ENCODE measurements around the gene RSAD1. TPM values are rescaled to one million over a fixed set of nuclear protein-coding genes. Genes with fewer than 3 reads are reported as not detected.

The RSAD1 gene
- total RNA-seq, 2 donors from 2014 or later: 39.2 to 44.5 TPM

- 37 to 46% methylated on average over 3 of the region's 3 CpGs for WGBS, 2 donors
- TF ChIP-seq POLR2A (IDR thresholded peaks at IDR 0.05) (no peak), CTCF (IDR thresholded peaks at IDR 0.05) (no peak)
- Histone ChIP-seq H3K4me1 (no peaks in the 10 kb centered on the region), H3K9me3 (no peaks in the 10 kb centered on the region), H3K4me3 (no peak overlapping the region), H3K36me3 (replicated peaks in 1 of 2; ENCODE audit: insufficient read depth in 1 of 2, low read depth in 2 of 2) (no peaks in the 10 kb centered on the region), H3K27me3 (no peaks in the 10 kb centered on the region), H3K27ac (no peak overlapping the region)
- intact Hi-C loops (cut with DNase I): no loop called here
- ATAC-seq: no peak
- no peak for DNase-seq
These were observed 15.1 kb downstream of the RSAD1 start for GRCh38 chr17:50493744-50494143.

GRCh38 chr17:50495217-50495823 is 16.7 kb downstream of the RSAD1 start:
- intact Hi-C loops (cut with DNase I): no loop called here
- H3K27me3 ChIP-seq: no peaks in the 10 kb centered on the region
- no peak for DNase-seq
- 74 to 80% methylated on average over 7 to 8 of the region's 8 CpGs for WGBS, 2 donors
- no peaks in the 10 kb centered on the region for H3K9me3 ChIP-seq
- TF ChIP-seq POLR2A (IDR thresholded peaks at IDR 0.05): no peak
- no peak for TF ChIP-seq CTCF (IDR thresholded peaks at IDR 0.05)
- no peaks in the 10 kb centered on the region for H3K36me3 ChIP-seq (replicated peaks in 1 of 2; ENCODE audit: insufficient read depth in 1 of 2, low read depth in 2 of 2)
- ATAC-seq: no peak
- H3K27ac ChIP-seq: no peak overlapping the region
- no peak overlapping the region for H3K4me3 ChIP-seq
- no peaks in the 10 kb centered on the region for H3K4me1 ChIP-seq

GRCh38 chr17:50495918-50496317 is 17.3 kb downstream of the RSAD1 start:
- intact Hi-C loops (cut with DNase I): no loop called here
- Histone ChIP-seq H3K4me1 (no peaks in the 10 kb centered on the region), H3K27me3 (no peaks in the 10 kb centered on the region), H3K36me3 (replicated peaks in 1 of 2; ENCODE audit: insufficient read depth in 1 of 2, low read depth in 2 of 2) (no peaks in the 10 kb centered on the region), H3K27ac (no peak overlapping the region), H3K9me3 (no peaks in the 10 kb centered on the region), H3K4me3 (no peak overlapping the region)
- 97 to 98% methylated on average over 8 of the region's 8 CpGs for WGBS, 2 donors
- no peak for ATAC-seq
- TF ChIP-seq CTCF (IDR thresholded peaks at IDR 0.05) (no peak), POLR2A (IDR thresholded peaks at IDR 0.05) (no peak)
- DNase-seq: no peak

GRCh38 chr17:50498021-50498874 is 19.6 kb downstream of the RSAD1 start:
- Histone ChIP-seq H3K9me3 (no peaks in the 10 kb centered on the region), H3K27me3 (no peaks in the 10 kb centered on the region), H3K27ac (no peak overlapping the region), H3K4me1 (no peaks in the 10 kb centered on the region), H3K36me3 (replicated peaks in 1 of 2; ENCODE audit: insufficient read depth in 1 of 2, low read depth in 2 of 2) (no peaks in the 10 kb centered on the region), H3K4me3 (no peak overlapping the region)
- ATAC-seq (no peak), DNase-seq (no peak)
- TF ChIP-seq POLR2A (IDR thresholded peaks at IDR 0.05): no peak
- TF ChIP-seq CTCF (IDR thresholded peaks at IDR 0.05): no peak
- 63 to 76% methylated on average over 7 of the region's 7 CpGs for WGBS, 2 donors
- intact Hi-C loops (cut with DNase I): no loop called here

Data from body of pancreas (tissue), 4 donors.